HG03442 (cell line): ENCODE results near the gene PDE1A.

Experiments used
- ATAC-seq: cut with Tn5 transposase; IDR thresholded peaks from one replicate; pipeline ENCODE4 v1.9.1; 2021; ENCODE audit warnings: mild to moderate bottlenecking, moderate library complexity; ENCODE audit not compliant: unreplicated experiment

PDE1A gene

GRCh38 chr2:182426918-182427240, at the start of gene PDE1A:
Gene PDE1A (minus strand): TSS chr2:182427036.
- ATAC-seq: no peak

GRCh38 chr2:182473635-182474034, 46.8 kb upstream of the PDE1A start:
- no peak for ATAC-seq

GRCh38 chr2:182463760-182464159, 36.9 kb upstream of the PDE1A start:
- ATAC-seq: no peak

GRCh38 chr2:182456784-182457183, 29.9 kb upstream of the PDE1A start:
- ATAC-seq: no peak

- ATAC-seq: no peak
These were observed 25.7 kb upstream of the PDE1A start for GRCh38 chr2:182452456-182452990.

- ATAC-seq: no peak
These were observed 21.5 kb upstream of the PDE1A start for GRCh38 chr2:182448371-182448770.

- no peak for ATAC-seq
These were observed 21.0 kb upstream of the PDE1A start for GRCh38 chr2:182447863-182448262.

GRCh38 chr2:182447163-182447562, 20.3 kb upstream of the PDE1A start:
- no peak for ATAC-seq

- no peak for ATAC-seq
These were observed 19.3 kb upstream of the PDE1A start for GRCh38 chr2:182446087-182446486.

DNA sequence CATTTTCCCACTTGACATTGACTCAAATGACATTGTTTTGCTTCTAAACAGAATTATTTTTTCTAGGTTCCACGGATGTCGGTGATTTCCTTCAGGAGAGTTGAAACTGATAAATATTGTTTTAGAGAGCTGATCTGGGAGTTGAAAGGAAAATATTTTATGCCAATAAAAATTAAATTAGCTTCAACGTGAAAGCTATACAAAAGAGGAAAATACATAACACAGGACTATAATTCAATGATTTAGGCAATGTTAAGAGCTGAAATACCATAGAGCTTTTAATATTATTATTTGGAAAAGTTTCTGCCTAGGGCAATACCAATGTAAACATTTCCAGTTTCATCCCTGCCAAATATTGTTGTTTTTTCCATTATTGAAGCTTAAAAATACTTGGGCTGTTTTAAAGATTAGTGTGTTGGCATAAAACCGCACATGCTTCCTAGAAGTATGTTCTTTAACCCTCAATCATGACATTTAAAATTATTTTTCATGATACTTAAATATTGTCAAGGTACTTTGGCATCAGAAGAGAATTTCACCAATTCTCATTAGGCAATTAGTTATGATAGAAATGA, 18.6 kb upstream of the PDE1A start:
- ATAC-seq: no peak

DNA sequence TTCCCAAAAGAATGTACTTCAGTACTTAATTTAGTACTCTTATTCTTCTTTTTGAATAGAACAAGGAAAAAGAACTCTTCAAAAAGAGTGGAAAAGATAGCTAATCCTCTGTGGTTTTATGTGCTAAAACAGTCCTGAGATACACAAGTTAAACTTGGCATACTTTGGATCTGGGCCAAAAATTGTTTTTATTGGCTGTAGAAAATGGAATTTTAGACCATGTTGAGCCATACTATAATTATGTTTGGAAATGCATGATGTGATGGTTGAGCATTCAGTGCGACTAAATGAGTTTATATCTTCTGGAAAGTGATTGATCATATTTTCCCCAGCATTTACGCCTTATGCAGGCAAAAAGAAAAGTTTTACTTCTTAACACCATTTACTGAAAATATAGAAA, 18.0 kb upstream of the PDE1A start:
- no peak for ATAC-seq

DNA sequence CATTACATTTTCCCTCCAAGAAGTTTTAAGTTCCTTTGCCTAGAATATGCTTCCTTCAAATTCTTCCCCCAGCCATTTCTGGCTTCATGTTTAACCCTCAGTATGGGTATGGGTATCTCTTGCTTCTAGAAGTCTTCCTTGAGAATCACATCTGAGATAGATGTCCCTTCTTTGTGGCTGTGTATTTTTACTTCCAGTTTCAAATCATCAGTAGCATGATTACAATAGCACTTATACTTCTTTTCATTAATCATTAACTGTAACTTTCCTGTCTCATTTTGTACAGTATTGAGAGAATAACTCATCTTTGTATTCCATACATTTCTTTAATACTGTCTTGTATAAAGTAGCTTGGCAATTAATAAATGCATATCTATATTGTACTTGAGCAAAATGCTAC, 17.3 kb upstream of the PDE1A start:
- no peak for ATAC-seq

- no peak for ATAC-seq
These were observed 9.4 kb upstream of the PDE1A start for GRCh38 chr2:182436252-182436651.

GRCh38 chr2:182435754-182436153, 8.9 kb upstream of the PDE1A start:
- ATAC-seq: no peak

GRCh38 chr2:182432051-182432450, 5.2 kb upstream of the PDE1A start:
- no peak for ATAC-seq

GRCh38 chr2:182428476-182428875, 1.6 kb upstream of the PDE1A start:
- ATAC-seq: no peak

DNA sequence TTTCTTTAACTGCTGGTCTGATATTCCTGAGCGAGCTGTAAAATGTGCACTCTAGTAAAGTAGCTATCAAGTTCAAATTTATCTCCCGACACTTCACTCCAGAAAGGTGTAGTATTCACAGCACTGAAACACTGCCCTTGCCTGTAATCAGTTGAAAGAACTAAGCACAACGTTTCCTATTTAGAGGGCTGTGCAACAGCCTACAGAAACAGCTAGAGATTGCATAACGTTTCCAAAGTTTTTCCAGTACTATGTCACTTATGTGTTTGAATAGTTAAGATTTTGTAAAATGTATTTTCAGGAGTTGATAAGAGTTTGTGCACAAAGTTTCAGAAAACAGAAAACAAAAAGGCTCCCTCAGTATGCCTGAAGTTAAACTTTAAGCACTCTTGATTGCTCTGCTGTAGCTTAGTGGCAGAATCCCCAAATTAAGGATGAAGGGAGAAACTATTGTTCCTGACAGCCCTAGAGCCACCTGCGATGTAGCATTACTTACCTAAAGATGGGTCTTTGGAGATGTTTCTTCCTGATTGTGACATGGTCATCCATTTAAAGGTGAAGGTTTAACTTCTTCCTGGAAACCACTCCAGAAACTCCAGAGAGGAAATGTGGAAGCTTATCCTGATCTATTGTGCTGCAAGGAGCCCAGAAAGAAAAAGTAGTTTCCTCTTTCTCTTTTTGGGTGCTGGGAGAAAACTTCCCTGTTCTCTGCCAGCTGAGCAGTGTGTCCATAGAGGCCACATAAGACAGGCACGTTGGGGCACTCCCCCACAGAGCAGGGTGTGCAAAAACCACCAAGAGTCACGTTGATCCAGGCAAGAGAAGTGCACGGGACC, 536 bp downstream of the PDE1A start:
- no peak for ATAC-seq

DNA sequence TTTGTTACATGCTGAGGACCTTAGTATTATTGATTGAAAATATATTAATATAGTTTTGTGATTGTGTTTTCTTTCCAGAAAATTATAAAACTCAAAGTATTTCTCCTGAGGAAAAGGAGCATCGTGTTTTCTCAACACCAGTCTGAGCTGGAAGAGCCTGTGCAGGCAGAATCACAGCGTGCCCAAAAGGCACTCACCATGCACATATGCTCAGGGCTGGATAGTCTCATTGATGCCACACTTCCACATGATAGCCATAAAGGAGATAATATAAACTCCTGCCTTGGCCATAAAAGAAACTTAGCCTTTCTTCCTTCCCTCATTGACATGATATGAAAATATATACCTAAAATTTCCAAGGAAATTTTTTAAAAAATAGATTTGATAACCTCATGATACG, 4.0 kb downstream of the PDE1A start:
- ATAC-seq: no peak

DNA sequence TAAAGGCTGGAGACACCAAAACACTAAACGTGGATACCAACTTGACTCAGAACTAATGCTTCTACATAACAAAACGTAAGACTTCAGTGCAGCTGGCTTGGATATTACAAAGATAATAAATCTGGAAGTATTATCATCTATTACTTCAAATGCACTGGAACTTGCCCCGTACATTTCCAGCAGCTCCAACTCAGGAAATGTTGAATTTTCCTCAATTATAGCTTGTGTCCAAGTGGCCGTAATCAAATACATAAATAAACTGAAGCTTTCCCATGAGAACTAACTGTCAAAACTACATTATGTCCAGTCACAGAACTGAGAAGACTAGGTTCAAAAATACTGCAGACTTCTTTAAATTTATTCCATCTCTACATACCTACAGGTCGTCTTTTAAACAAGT, 6.2 kb downstream of the PDE1A start:
- no peak for ATAC-seq

DNA sequence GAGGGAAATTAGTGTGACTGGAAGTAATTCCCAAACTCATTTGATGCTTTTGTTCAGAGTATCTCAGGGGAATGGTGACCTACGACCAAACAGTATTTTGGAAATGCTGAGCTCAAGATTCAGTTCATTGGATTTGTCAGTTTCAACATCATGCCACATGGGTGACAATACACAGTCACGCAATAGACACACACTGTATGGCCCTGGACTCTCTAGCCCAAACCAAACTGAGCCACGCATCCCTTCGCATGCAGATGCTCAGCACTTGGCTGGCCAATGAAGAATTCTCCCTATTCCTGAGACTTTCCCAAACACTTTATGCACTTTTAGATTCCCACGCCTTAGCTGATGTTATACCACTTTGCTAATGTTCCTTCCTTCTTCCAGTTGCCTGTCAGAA, 10.0 kb downstream of the PDE1A start:
- no peak for ATAC-seq

DNA sequence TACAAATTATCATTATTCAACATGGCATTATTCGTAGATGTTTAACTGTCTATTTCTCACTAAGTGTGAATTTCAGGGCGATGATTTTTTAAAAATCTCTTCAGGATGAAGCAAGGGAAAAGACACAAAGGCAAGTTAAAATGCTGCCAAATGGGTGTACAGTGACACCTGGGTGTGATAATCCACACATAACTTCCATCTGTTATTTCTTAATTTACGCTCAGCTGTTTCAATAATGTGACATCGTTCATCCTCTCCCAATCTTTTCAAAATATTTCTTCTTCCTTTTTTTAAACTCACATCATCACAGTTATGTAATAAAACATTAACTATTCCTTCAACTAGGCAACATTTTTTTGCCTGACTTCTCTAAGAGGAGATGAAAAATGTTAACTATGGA, 10.6 kb downstream of the PDE1A start:
- no peak for ATAC-seq

- ATAC-seq: no peak
These were observed 11.1 kb downstream of the PDE1A start for GRCh38 chr2:182415771-182416170.

DNA sequence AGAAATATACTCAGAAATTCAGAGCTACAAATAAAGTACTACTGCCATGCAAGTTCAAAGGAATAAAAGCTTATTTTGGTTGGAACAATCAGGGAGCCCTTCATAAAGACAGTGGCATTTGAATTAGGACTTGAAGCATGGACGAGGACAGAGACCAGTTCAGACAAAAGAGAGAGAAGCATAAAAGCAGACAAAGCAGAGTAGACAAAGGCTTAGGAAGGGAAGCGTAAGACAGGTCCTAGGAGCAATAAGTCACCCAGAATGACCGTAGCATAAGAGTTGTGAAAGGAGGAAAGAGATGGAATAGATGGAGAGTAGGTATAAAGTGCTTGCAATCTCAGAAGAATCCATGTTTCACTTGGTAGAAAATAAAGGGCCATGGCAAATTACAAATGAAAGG, 14.0 kb downstream of the PDE1A start:
- ATAC-seq: no peak
